Testis (tissue), 2 donors: ENCODE measurements around the gene MAT2B.

Experiments used
- POLR2A ChIP-seq: fragments of 450-650 bp; IDR thresholded peaks from one replicate; pipeline ENCODE4 v1.6.1; 2017; ENCODE audit warnings: antibody characterized with exemption, mild to moderate bottlenecking, moderate library complexity
- TF ChIP-seq, protein P1 (sequence below), 3 experiments: fragments of 450-650 bp in 2 of 3; fragments of 200-600 bp in 1 of 3; sonication (generic) in 1 of 3; IDR thresholded peaks; one replicate each; pipeline ENCODE4 v1.5.1; 2016 to 2019; ENCODE audit warnings: antibody characterized with exemption in 3 of 3, mild to moderate bottlenecking in 2 of 3, moderate library complexity in 1 of 3

- TF ChIP-seq, protein P1, sequence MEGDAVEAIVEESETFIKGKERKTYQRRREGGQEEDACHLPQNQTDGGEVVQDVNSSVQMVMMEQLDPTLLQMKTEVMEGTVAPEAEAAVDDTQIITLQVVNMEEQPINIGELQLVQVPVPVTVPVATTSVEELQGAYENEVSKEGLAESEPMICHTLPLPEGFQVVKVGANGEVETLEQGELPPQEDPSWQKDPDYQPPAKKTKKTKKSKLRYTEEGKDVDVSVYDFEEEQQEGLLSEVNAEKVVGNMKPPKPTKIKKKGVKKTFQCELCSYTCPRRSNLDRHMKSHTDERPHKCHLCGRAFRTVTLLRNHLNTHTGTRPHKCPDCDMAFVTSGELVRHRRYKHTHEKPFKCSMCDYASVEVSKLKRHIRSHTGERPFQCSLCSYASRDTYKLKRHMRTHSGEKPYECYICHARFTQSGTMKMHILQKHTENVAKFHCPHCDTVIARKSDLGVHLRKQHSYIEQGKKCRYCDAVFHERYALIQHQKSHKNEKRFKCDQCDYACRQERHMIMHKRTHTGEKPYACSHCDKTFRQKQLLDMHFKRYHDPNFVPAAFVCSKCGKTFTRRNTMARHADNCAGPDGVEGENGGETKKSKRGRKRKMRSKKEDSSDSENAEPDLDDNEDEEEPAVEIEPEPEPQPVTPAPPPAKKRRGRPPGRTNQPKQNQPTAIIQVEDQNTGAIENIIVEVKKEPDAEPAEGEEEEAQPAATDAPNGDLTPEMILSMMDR (IDR thresholded peaks at IDR 0.05) = no peak
- TF ChIP-seq POLR2A = no peak
Measured at GRCh38 chr5:163544041-163544440, 38.6 kb downstream of the MAT2B start.
